ENCODE measurements around the gene GPR32.
A peak's percentile ranks its signal among the peaks of the same experiment; 100 is the strongest.
"Not testable (repeated sequence)": the region's sequence is repeated elsewhere in the genome, so short reads cannot be mapped to it uniquely, and the experiment has no call there.

GPR32 gene

DNA sequence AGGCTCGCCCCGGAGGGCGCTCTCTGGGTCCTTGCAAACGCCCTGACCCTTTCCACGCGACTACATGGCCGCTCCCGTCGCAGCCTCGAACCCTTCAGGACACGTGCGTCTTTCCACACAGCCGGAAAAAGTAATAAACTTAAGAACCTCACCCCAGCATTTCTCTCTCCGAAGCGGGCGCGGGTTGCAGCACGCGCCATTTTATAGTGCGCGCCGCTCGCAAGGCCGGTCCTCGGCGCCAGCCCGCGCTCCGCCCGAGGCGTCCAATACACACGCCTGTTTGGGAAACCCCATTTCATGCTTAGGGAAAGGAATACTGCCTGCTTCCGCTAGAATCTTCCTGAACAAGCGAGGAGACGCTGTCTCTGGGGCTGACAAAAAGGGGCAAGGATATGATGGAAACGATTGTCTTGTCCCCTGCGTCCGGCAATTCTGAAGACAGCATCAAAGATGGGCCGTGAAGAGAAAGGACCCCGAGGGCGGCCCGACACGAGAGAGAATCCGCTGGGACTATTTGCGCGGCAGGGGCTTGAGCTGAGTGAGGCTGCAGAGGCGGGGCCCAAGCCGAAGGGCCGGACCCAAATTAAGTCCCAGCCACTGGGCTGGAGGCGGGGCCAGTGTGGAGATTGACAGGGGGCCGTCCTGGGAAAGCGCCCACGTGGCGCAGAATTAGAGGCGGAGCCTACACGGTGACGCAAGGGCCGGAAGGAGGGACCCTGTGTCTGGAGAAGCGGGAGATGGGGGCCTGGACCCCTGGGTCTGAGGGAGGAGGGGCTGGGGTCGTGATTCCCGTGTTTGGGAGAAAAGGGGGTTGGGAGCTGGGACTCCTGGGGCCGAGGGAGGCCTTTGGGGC is 34.4 kb downstream of the GPR32 start:
- peak; percentile 96 to 97 for DNase-seq

- no peak for DNase-seq
These were observed 38.6 kb downstream of the GPR32 start for GRCh38 chr19:50808856-50809255.

DNA sequence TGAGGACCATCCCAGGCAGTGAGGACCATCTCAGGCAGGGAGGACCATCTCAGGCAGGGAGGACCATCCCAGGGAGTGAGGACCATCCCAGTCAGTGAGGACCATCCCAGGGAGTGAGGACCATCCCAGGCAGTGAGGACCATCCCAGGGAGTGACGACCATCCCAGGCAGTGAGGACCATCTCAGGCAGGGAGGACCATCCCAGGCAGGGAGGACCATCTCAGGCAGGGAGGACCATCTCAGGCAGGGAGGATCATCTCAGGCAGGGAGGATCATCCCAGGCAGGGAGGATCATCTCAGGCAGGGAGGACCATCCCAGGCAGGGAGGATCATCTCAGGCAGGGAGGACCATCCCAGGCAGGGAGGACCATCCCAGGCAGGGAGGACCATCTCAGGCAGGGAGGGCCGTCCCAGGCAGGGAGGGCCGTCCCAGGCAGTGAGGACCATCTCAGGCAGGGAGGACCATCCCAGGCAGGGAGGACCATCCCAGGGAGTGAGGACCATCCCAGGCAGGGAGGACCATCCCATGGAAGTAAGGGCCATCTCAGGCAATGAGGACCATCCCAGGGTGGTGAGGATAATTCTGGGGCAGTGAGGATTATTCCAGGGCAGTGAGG is 41.5 kb downstream of the GPR32 start:
- not testable (repeated sequence) for DNase-seq

GRCh38 chr19:50812474-50812873 is 42.2 kb downstream of the GPR32 start:
- DNase-seq, result no peak

DNA sequence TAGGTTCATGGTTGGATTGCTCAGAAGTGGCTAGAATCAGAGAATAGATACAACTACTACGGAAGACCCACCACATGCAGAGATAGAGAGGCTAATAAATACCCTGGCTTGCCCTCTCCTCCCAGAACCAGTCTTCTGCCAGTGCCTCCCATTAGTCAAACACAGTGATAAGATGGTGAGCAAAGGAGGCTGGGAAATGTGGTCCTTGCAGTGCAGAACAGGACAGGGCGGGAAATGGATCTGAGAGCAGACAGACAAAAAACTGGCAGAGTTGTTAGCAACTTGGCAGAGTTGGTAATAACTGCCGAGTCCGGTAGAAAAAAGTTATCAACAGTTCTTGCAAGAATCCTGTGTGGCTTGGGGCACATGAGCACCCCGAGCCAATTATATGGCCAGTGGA is 44.6 kb downstream of the GPR32 start:
- DNase-seq, result no peak

DNA sequence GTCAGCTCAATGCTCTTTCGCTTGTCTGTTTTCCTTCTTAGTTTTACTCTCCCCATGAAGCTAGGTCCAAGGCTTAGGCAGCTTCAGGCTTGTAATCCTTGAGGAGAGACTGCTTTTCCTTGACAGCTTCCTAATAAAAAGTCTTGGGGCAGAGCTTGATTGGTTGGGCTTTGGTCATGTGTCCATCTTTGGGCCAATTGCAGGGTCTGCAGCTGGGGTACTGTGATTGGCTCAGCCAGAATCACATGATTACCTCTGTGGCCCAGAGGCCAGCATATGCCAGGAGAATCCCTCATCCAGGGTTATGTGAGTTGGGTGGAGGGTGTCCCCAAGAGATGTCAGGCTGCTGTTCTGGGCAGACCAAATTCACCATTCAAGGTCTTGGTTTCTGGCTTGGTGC is 45.2 kb downstream of the GPR32 start:
- no peak for DNase-seq

GRCh38 chr19:50817941-50818858 is 47.9 kb downstream of the GPR32 start:
- no peak for DNase-seq

DNA sequence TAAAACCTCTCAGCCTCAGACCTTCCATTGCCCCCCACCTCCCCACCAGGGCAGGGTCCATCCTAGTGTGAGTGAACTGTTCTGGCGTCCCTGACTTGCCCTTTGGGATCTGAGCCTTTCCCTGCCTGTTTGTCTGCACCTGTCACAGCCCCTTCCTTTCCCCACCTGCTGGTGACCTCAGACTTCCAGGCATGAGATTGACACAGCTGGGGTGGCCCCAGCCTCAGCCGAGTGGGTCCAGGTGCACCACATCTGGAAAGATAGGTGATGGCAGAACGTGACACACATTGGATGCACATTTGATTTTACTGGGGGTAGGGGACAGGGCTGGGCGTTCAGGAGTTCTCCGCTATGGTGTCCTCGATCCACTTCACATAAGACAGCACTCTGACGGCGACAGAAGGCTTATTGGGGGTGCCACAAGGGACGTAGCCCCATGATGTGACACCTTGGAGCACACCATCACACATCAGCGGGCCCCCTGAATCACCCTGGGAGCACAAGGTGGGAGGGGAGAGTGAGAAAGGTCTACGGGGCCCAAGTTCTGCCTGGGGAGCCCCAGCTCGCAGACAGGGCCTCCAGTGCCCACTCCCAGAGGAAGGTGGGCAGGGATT is 48.7 kb downstream of the GPR32 start:
- no peak for DNase-seq

DNA sequence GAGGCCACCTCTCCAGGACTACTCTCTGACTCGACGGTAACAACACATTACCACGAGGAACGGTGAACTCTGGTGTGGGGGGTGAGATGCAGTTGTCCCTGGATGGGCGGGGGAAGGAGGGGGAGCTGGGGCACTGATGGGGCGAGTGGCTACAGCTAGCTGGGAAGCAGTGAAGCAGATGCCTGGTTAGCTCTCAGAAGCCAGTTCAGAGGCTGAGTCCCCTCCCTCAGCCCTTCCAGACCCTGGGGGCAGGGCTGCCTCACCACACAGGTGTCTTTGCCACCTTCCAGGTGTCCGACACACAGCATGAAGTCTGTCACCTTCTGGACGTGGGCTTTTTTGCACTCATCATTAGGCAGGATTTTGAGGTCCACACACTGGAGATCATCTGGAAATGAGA is 49.4 kb downstream of the GPR32 start:
- no peak for DNase-seq

DNA sequence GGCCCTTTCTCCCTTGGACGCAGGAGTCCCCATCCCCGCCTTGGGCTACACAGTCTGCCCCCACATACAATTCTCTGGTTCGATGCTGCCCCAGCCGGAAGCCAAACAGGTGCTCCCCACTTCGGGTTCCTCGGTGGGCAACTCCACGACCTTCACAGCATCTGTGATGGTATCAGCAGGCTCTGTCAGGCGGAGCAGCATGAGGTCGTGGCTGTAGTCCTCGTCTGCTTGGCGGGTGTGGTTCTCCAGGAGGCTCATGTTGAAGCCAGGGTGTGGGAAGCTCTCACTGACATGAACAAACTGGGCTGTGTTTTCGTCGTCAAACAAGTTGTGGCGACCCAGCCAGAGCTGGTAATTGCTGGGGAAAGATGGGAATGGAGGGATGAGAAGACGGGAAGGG is 49.8 kb downstream of the GPR32 start:
- no peak for DNase-seq

GRCh38 chr19:50820549-50821247 is 50.4 kb downstream of the GPR32 start:
- DNase-seq, result no peak

GRCh38 chr19:50821248-50821612 is 51.0 kb downstream of the GPR32 start:
- DNase-seq, result no peak

All from Kasumi-1 (cell line).